Transverse colon (tissue), 4 donors: ENCODE data around the gene GADL1.

Experiments used
- POLR2A ChIP-seq: fragments of 450-650 bp; IDR thresholded peaks from one replicate; pipeline ENCODE4 v1.6.1; 2016; ENCODE audit warnings: antibody characterized with exemption, mild to moderate bottlenecking, moderate library complexity
- POLR2AphosphoS5 ChIP-seq, 3 donors: sonication (generic); formaldehyde crosslinking; IDR thresholded peaks; one replicate each; pipeline ENCODE4 v1.6.1; 2016; ENCODE audit warnings: antibody characterized with exemption in 3 of 3
- TF ChIP-seq, protein P1 (sequence below), 5 experiments: fragments of 200-600 bp in 3 of 5; fragments of 450-650 bp in 2 of 5; sonication (generic) in 3 of 5; IDR thresholded peaks; 1 replicate in 2 of 5; 2 replicates in 3 of 5; pipeline ENCODE4 v1.5.1; 2016 to 2017; ENCODE audit warnings: antibody characterized with exemption in 5 of 5, inconsistent platforms in 3 of 5, mild to moderate bottlenecking in 2 of 5, moderate library complexity in 1 of 5

DNA sequence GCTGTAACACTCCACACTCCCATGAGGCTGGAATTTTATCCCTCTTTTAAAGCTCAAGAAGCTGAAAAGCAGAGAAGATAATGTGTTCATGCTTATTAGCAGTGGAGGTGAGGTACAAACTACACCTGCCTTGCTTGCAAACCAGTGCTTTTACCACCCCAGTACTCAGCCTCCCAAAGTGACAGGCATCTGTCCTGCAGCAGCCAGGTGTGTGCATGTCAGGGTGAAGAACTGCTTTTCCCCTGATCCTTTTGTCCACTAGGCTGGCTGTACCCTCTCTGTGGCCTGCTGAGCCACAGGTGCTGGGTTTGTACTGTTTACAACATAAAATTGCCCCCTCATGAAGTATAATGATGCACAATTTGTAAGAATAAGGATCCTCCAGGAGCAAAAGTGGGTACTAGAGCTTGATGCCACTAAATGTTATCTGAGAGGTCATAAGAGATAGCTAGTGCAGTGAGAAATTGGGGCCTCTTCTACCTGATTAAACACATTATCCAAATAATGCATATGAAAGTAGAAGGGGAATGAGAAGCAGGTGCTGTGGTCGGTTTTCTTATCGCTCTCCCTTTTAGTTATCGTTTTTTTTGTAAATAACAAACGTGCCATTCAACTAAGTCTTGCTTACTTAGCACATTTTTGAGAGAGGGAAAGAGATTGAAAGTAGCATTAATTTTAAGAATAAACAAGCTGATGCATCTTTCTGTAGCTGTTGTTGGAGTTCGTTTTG lies 39.2 kb upstream of the GADL1 start:
- no peak for TF ChIP-seq POLR2AphosphoS5 (IDR thresholded peaks at IDR 0.05)
- TF ChIP-seq, protein P1, sequence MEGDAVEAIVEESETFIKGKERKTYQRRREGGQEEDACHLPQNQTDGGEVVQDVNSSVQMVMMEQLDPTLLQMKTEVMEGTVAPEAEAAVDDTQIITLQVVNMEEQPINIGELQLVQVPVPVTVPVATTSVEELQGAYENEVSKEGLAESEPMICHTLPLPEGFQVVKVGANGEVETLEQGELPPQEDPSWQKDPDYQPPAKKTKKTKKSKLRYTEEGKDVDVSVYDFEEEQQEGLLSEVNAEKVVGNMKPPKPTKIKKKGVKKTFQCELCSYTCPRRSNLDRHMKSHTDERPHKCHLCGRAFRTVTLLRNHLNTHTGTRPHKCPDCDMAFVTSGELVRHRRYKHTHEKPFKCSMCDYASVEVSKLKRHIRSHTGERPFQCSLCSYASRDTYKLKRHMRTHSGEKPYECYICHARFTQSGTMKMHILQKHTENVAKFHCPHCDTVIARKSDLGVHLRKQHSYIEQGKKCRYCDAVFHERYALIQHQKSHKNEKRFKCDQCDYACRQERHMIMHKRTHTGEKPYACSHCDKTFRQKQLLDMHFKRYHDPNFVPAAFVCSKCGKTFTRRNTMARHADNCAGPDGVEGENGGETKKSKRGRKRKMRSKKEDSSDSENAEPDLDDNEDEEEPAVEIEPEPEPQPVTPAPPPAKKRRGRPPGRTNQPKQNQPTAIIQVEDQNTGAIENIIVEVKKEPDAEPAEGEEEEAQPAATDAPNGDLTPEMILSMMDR (IDR thresholded peaks at IDR 0.05), result no peak
- no peak for TF ChIP-seq POLR2A
